ENCODE results near the gene KLHL20.
A peak's percentile ranks its signal among the peaks of the same experiment; 100 is the strongest.
"Not testable (repeated sequence)": the region's sequence is repeated elsewhere in the genome, so short reads cannot be mapped to it uniquely, and the experiment has no call there.

The KLHL20 gene

DNA sequence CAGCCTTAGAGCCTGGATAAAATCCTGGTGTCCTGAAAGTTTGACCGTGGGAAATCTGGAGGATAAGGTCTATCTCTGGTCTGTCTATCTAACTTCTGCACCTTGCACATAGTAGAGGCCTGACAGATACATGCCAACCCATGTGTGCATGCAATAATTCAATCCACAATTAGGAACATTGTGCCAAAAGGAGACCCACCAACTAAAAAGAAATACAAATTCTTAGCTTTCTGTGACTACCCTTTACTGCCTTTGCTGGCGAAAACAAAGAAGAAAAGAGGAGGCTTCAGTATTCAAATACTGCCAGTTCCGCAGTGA lies 381 bp upstream of the KLHL20 start:
- Histone ChIP-seq H3K36me3 (ENCODE audit: control insufficient read depth, insufficient read depth, low read length) (no peaks in the 10 kb centered on the region), H3K27me3 (replicated peaks; ENCODE audit: control insufficient read depth, insufficient read depth, low read length) (no peaks in the 10 kb centered on the region), H3K4me3 (replicated peaks; ENCODE audit: low read depth, low read length) (peak overlapping the region; percentile 80)
- no peak for DNase-seq (ENCODE audit: extremely low read depth, insufficient read length)
- TF ChIP-seq CTCF (IDR thresholded peaks at IDR 0.05; ENCODE audit: insufficient read depth, low read length, poor library complexity, severe bottlenecking): no peak

DNA sequence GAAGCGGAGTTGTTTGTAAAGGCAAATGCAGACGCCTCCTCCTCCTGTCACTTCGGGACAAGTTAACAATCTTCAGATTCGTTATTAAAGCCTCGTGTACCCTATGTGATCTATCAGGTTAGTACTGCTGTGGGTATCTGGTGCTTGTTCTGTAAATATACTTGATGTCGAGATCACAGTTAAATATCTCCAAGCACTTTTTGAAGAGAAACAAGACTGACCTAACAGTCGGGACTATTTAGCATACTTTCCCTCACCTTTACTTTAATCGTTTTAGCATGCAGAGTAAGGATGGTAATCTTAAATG lies 710 bp downstream of the KLHL20 start:
- TF ChIP-seq CTCF (IDR thresholded peaks at IDR 0.05; ENCODE audit: insufficient read depth, low read length, poor library complexity, severe bottlenecking): no peak
- no peaks in the 10 kb centered on the region for H3K36me3 ChIP-seq (ENCODE audit: control insufficient read depth, insufficient read depth, low read length)
- H3K27me3 ChIP-seq (replicated peaks; ENCODE audit: control insufficient read depth, insufficient read depth, low read length): no peaks in the 10 kb centered on the region
- peak overlapping the region; percentile 80 for H3K4me3 ChIP-seq (replicated peaks; ENCODE audit: low read depth, low read length)
- no peak for DNase-seq (ENCODE audit: extremely low read depth, insufficient read length)

DNA sequence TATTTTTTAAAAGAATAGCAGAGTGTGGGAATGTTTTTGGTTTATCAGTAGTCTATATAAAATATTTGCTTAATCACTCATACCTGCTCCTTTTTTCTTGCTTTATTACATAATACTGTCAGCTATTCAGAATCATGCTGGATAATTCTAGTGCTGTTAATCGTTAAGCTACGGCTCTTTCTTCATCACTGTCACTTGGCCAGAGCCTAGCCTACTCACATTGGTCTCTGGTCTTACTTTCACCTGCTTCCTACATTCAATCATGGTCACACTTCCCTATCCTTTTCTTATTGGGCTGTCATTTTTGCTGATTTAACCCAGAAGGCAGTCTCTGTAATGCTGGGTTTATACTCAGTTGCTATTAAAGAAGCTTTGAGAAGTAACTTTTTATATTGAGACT lies 2.5 kb downstream of the KLHL20 start:
- DNase-seq (ENCODE audit: extremely low read depth, insufficient read length): no peak
- TF ChIP-seq CTCF (IDR thresholded peaks at IDR 0.05; ENCODE audit: insufficient read depth, low read length, poor library complexity, severe bottlenecking): no peak
- Histone ChIP-seq H3K36me3 (ENCODE audit: control insufficient read depth, insufficient read depth, low read length) (no peaks in the 10 kb centered on the region; the same call in 1 of the 2 replicates), H3K4me3 (replicated peaks; ENCODE audit: low read depth, low read length) (no peak overlapping the region), H3K27me3 (replicated peaks; ENCODE audit: control insufficient read depth, insufficient read depth, low read length) (no peaks in the 10 kb centered on the region)

DNA sequence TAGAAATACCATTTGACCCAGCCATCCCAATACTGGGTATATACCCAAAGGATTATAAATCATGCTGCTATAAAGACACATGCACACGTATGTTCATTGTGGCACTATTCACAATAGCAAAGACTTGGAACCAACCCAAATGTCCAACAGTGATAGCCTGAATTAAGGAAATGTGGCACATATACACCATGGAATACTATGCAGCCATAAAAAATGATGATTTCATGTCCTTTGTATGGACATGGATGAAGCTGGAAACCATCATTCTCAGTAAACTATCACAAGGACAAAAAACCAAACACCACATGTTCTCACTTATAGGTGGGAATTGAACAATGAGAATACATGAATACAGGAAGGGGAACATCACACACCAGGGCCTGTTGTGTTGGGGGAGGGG lies 16.6 kb downstream of the KLHL20 start:
- not testable (repeated sequence) for DNase-seq (ENCODE audit: extremely low read depth, insufficient read length); H3K36me3 ChIP-seq (ENCODE audit: control insufficient read depth, insufficient read depth, low read length); H3K4me3 ChIP-seq (replicated peaks; ENCODE audit: low read depth, low read length); H3K27me3 ChIP-seq (replicated peaks; ENCODE audit: control insufficient read depth, insufficient read depth, low read length)

- no peaks in the 10 kb centered on the region for H3K27me3 ChIP-seq (replicated peaks; ENCODE audit: control insufficient read depth, insufficient read depth, low read length)
- no peak for DNase-seq (ENCODE audit: extremely low read depth, insufficient read length)
- H3K36me3 ChIP-seq (ENCODE audit: control insufficient read depth, insufficient read depth, low read length): peaks cover 1% of the 10 kb centered on the region
- TF ChIP-seq CTCF (IDR thresholded peaks at IDR 0.05; ENCODE audit: insufficient read depth, low read length, poor library complexity, severe bottlenecking): no peak
- H3K4me3 ChIP-seq (replicated peaks; ENCODE audit: low read depth, low read length): no peak overlapping the region
These were observed 19.1 kb downstream of the KLHL20 start for GRCh38 chr1:173733912-173734311.

DNA sequence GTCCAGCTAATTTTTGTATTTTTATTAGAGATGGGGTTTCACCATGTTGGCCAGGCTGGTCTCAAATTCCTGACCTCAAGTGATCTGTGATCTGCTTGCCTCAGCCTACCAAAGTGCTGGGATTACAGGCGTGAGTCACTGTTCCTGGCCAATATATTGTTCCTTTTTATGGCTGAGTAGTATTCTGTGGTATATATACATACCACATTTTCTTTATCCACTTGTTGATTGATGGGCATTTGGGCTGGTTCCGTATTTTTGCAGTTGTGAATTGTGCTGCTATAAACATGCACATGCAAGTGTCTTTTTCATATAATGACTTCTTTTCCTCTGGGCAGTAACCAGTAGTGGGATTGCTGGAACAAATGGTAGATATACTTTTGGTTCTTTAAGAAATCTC lies 21.3 kb downstream of the KLHL20 start:
- DNase-seq (ENCODE audit: extremely low read depth, insufficient read length); H3K36me3 ChIP-seq (ENCODE audit: control insufficient read depth, insufficient read depth, low read length); H3K27me3 ChIP-seq (replicated peaks; ENCODE audit: control insufficient read depth, insufficient read depth, low read length); H3K4me3 ChIP-seq (replicated peaks; ENCODE audit: low read depth, low read length): not testable (repeated sequence)

- no peaks in the 10 kb centered on the region for H3K27me3 ChIP-seq (replicated peaks; ENCODE audit: control insufficient read depth, insufficient read depth, low read length)
- TF ChIP-seq CTCF (IDR thresholded peaks at IDR 0.05; ENCODE audit: insufficient read depth, low read length, poor library complexity, severe bottlenecking): no peak
- no peak for DNase-seq (ENCODE audit: extremely low read depth, insufficient read length)
- H3K36me3 ChIP-seq (ENCODE audit: control insufficient read depth, insufficient read depth, low read length): no peaks in the 10 kb centered on the region; the same call in 1 of the 2 replicates
- no peak overlapping the region for H3K4me3 ChIP-seq (replicated peaks; ENCODE audit: low read depth, low read length)
These were observed 27.6 kb downstream of the KLHL20 start for GRCh38 chr1:173742203-173742886.

Measured in GM06990 (cell line).